Endometrial microvascular endothelial cells (primary cell): ENCODE measurements around the gene ANKRD40CL. TPM values are rescaled to one million over a fixed set of nuclear protein-coding genes. Genes with fewer than 3 reads are reported as not detected.
"Not testable (repeated sequence)": the region's sequence is repeated elsewhere in the genome, so short reads cannot be mapped to it uniquely, and the experiment has no call there.

Experiments
- in situ Hi-C: cut with HindIII; loops from 2 replicates; pipeline ENCODE4 v1.10.0; 2017; ENCODE audit warnings: low sequenced_read_pairs, low pct_unique_long_range_greater_than_20kb; ENCODE audit errors: inconsistent ontology term
- total RNA-seq: library from RNA; depleted of rRNA; stranded (reverse); fragments of >200 nt; gene quantifications from one replicate; pipeline ENCODE4 v1.2.3, GENCODE V29; 2015; ENCODE audit errors: inconsistent ontology term

The ANKRD40CL gene, protein sequence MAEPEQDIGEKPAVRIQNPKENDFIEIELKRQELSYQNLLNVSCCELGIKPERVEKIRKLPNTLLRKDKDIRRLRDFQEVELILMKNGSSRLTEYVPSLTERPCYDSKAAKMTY
- not detected for total RNA-seq

DNA sequence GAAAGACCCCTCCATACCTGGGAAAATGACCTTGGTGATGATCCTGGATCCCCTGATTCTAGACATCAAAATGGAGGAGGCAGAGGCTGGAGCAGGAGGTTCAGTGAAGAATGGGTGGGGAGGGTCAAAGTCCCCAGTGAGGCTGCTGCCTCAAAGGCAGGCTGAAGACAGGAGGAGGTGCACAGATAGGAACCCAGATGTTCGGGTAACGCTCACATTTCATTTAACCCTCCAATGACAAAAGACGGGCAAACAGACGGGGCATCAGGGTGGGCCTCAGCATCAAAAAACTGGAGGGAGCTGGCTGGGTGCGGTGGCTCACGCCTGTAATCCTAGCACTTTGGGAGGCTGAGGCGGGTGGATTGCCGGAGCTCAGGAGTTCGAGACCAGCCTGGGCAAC is at the start of gene ANKRD40CL:
Gene ANKRD40CL, minus strand, starts transcription at position 73 of the 400 bp plus-strand sequence. CDS start 605 bp downstream, outside the sequence.
- in situ Hi-C loops: no loop called here

DNA sequence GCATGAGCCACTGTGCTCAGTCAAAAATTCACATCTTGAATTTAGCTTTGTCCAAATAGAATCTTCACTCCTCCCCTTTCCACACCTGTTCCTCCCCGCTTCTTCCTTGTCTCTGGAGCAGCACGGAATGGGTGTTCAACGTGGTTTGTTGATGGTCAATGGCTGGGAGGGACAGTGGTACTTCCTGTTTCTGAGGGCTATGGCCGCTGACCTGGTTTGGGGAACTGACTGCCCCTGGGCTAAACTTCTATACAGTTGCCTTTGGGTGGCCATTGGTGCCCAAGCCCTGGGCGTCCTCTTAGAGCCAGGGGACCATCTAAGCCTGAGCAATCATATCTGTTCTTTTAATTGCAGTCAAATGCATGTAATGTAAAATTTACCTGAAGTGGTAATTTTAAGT is 49.0 kb upstream of the ANKRD40CL start:
- in situ Hi-C loops: no loop called here

DNA sequence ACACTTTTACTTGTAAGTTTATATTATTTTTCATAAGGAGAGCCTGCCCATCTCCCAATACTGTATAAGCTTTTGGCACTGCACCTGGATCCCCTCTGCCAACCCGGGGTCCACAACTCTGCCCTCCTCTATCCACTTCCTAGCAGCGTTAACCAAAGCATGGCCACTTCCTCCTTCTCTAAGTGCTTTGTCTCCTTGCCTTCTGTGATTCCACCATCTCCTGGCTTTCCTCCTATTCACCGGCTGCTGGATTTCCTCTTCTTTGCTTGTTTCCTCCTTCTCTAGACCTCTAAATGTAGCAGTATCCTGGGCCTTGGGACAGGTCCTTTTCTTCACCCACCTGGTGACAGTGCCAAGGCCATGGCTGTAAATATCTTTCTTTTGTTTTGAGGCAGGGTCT is 48.1 kb upstream of the ANKRD40CL start:
- in situ Hi-C loops: no loop called here

DNA sequence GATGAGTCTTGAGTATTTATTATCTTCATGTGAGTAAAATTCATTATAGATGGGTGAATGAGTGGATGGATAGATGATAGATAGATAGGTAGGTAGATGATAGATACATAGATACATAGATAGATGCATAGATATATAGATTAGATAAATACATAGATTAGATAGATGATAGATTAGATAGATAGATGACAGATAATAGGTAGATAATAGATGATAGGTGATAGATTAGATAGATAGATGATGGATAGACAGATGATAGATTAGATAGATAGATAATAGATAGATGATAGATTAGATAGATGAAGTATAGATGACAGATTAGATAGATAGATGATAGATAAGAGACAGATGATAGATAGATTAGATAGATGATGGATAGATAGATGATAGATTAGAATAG is 46.3 kb upstream of the ANKRD40CL start:
- in situ Hi-C loops: no loop called here

DNA sequence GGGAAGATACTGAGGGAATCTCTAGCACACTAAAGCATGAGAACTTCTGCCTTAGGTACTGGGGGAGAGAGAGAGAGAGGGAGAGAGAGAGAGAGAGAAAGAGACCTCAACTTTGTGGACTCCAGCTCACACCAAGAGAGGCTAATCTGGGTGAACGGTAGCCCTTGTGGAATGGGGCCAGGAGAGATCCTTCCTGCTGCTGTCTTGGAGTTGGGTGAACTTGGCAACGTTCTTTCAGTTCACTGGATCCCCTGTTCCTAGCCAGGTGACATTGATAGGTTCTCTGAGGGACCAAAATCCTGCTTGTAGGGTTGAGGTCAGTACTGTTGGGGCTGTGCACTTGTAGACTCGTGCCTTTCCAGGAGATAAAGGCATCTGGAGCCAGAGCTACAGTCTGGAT is 41.6 kb upstream of the ANKRD40CL start:
- in situ Hi-C loops: no loop called here

DNA sequence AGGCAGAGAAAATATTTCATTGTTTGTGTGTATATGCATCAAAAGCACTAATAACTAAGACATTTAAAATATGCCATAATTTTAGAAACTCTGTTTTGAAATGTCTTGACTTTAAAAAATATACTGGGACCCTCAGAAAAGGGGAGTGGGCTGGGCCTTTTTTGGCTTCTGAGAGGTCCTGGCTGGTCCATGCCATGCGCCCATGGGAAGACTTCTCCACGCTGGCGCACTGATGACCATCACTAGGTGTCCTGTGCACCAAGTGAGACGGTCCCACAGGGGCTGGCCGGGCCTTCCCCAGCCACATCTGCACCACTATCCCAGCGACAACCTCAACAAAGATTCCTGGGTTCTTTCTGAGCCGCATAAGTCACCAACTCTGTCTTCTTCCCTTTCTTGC is 41.1 kb upstream of the ANKRD40CL start:
- in situ Hi-C loops: no loop called here

DNA sequence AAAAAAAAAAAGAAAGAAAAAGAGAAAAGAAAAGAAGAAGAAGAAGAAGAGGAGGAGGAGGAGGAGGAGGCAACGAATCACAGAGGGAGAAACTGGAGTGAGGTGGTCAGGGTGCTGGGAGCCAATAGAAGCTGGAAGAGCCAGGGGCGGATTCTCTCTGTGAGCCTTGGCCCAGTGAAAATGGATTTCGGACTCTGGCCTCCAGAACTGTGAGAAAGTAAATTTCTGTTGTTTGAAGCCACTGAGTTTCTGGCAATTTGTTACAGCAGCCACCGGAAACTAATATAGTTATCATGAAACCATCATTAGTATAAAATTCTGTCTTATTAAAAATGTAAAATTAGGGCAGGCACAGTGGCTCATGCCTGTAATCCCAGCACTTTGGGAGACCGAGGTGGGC is 40.4 kb upstream of the ANKRD40CL start:
- in situ Hi-C loops: no loop called here

DNA sequence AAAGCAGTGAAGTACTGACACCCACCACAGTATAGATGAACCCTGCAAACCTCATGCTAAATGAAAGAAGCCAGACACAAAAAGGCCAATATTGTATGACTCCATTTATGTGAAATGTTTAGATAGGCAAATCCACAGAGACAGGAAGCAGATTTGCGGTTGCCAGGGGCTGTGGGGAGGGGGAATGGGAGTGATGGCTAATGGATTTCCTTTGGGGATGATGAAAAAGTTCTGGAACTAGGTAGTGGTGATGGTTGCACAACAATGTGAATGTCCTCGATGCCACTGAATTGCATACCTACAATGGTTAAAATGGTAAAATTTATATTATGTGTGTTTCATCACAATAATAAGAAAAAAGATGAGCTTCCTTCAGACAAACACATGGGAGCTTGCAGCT is 39.7 kb upstream of the ANKRD40CL start:
- in situ Hi-C loops: no loop called here

DNA sequence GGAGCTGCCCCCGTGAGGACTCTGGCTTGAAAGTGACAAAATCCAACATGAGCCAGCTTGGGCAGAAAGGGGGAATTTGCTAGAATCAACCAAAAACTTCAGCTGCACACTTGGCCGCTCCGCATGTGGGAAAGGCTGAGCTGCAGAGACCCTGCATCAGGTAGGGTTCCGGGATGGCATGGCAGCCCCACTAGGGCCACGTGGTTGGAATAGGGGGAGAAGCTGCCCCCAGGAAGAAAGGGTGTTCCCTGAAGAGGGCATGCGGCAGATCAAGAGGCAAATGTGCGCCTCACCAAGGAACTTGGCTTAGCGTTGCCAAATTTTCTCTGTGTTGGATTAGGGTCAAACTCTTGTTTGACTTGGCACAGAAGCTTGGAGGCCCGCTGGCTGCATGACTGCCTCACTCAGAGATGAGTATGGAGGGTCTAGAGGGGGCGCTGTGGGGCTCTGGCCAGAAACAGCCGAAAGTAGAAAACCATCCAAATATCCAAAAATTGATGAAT is 38.9 kb upstream of the ANKRD40CL start:
- in situ Hi-C loops: no loop called here

DNA sequence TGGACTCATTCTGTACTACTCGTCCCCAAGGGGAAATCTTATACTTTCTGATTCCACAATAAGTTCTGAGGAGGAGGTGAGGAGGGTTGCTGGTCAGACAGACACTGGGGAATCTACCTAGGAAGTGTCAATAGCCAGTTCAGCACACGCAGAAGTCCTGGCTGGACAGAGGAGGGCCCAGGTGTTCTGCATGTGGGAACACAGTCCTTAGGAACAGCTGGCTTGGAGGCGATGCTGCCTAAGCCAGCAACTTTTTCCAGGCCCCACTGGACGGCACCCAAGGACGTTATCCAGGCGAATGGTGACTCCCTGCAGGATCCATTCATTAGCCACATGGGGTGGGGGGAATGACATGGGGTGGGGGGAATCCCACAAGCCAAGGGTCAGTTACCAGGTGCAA is 38.2 kb upstream of the ANKRD40CL start:
- in situ Hi-C loops: no loop called here

DNA sequence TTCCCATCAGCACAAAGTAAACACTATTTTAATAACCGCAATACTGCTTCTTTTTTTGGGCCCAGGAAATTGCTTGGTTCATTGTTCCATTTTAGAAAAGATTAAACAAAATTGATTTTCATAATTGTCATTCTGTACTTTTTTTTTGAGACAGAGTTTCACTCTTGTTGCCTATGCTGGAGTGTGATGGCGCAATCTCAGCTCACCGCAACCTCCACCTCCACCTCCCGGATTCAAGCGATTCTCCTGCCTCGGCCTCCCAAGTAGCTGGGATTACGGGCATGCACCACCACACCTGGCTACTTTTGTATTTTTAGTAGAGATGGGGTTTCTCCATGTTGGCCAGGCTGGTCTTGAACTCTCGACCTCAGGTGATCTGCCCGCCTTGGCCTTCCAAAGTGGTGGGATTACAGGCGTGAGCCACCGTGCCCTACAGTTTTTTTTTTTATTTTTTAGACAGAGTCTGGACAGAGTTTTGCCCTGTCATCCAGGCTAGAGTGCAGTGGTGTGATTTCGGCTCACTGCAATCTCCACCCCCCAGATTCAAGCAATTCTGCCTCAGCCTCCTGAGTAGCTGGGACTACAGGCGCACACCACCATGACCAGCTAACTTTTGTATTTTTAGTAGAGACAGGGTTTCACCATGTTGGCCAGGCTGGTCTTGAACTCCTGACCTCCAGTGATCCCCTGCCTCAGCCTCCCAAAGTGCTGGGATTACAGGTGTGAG is 37.6 kb upstream of the ANKRD40CL start:
- in situ Hi-C loops: not testable (repeated sequence)

DNA sequence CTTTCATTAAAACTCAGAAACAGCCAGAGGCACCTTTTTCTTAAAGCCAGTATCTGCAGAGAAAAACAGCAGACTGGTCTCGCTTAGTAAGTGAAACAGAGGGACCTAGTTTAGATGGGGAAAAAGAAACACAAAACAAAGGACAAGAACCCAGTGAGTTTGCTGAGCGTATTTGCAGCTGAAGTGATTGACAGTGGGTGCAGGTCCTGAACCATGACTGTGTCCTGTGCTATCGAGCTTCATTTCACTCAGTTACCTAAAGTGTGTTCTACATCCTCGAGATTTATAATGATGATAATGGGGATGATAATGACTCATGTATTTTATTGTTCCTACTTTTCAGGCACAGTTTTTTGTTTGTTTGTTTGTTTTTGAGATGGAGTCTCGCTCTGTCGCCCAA is 36.4 kb upstream of the ANKRD40CL start:
- in situ Hi-C loops: no loop called here

DNA sequence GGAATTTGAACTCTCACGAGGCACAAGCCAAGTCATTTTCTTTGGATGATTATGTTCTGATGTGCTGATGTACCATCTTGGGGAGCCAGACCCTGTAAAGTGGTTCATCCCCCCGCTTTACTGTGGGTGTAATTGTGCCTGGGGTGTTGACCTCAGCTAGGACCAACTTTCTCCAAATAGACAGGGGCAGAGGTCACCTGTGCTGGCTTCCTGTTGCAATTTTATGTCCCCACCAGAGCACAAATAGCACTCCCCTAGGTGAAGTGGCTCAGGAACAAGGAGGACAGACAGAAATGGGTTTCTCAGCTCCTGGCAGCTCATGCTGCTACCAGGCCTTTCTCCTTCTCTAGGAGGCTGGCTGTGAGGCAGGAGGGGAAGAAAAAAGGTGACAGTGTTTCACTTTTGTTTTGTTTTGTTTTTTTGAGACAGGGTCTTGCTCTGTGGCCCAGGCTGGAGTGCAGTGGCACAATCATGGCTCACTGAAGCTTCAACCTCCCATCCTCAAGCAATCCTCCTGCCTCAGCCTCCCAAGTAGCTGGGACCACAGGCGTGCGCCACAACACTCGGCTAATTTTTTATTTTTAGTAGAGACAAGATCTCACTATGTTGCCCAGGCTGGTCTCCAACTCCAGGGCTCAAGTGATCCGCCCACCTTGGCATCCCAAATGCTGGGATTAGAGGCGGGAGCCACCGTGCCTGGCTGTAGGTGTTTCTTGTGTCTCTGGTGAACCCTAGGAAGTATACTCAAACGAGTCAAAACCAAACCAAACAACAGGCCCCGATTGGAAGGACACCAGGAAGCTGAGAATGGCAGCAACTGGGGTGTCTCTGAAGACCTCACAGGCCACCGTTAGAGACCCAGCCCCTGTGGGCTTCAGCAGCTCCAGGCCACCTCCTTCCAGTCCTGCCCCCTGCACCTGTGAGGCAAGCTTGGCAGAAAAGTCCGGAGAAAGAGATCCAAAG is 35.6 kb upstream of the ANKRD40CL start:
- in situ Hi-C loops: no loop called here

DNA sequence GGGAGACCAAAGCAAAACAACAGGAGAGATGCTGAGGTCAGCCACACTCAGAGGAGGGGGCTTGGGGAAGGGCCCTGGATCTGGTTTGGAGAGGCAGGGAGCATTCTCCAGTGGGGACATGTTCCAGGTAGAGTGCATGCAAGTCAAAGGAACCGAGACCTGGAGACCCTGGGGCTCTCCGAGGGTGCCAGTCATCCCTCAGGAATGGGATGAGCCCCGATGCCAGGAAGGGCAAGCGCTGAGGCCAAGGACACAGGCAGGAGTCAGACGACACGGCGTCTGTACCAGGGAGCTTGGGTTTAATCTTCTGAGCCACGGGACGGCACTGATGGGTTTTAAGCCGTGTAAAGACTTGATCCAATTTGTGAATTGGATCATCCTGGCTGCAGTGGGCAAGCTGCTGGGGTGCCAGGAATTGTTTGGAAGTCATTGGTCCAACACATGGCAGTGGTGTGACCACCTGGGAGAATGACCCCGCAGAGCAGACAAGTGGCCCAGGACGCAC is 32.9 kb upstream of the ANKRD40CL start:
- in situ Hi-C loops: no loop called here

DNA sequence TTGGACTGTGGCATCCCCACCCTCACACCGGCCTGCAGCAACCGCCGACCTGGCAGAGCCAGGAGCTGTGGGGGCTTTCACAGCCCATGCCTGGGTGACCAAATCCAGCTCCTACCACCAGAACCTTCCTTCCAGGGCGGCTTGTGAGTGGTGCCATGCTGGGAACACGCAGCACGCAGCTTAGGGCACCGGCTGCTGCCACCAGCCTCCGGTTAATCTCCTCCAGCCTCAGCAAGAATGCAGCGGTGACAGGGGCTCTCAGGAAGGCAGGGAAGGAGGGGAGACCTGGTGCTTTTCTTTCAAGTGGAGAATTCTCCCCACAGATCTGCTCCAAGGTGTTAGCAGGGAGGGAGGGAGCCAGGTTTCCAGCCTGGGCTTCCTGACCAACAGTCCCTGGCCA is 32.3 kb upstream of the ANKRD40CL start:
- in situ Hi-C loops: no loop called here

DNA sequence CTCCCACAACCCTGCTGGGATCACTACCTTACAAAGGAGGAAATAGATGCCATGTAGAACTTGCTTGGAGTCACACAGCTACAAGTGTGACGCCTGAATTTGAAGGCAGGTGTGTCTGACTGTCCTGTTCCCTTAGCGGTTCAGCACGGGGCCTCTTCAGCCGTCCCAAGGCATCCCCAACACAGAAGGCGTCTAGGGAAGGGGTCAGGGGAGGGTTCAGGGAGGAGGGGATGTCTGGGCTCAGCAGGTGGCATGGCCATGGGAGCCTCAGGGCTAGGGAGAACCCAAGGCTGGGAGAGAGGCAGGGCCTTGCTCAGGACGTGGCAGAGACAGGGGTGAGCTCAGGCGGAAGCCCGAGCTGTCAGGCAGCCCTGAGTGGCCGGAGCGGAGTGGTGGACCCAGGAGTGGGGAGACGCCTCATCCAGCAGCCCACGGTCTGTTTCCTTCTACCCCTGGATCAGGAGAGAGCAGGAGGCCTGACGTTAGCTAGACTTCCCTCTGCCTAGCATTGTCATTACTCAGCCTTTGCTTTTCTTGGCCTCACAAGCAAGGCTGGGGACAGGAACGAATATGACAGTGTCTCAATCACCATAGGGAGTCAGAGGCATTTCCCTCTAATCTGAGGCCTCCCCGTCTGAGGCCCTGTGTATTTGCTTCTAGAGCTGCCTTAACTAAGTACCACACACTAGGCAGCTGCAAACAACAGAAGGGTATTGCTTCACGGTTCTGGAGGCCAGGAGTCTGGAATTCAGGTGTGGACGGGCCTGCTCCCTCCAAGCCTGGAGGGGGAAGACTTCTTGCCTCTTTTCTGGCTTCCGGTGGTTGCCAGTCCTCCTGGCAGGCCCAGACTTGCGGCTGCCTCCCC is 31.3 kb upstream of the ANKRD40CL start:
- in situ Hi-C loops: no loop called here

DNA sequence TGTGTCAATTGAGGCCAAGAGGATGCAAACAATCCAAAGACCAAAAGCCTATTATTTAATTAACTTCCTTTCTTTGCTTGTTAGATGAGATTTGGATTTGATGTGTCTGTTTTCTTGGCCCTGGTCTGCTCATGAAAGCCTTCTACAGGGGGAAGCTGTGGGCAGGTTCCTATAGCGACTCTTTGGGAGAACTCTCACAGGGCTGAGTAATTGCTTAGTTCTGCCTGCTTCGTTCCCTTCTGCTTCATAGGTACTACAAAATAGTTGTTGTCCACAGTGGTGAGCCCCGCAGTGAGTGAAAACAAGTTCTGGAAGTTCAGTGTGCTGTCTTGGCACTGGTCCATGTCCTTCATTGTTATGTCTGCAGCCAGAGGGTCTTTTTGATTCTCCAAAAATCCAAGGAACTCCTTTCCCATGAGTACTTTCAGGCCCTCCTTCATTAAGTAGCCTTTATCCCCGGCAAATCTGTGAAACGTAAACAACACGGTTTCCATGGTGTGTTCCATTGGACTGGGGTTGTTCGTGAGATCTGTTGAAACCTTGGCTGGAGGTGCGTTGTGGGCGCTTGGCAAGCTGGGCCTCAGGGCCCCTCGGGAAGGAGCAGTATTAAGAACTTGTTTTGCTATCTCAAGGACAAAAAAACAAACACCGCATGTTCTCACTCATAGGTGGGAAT is 30.0 kb upstream of the ANKRD40CL start:
- in situ Hi-C loops: no loop called here

DNA sequence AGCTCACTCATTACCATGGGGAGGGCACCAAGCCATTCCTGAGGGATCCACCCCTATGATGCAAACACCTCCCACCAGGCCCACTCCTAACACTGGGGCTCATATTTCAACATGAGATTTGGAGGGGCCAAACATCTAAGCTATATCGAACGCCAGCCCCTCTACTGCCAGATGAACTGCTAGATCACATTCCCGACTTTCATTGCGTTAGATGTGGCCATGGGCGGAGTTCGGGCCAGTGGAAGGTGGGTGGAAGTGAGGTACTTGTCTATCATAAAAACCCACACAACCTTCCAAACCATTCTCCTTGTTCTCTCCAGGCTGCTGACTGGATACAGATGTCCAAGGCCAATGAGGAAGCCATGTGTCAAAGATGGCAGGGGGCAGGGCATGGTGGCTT is 27.0 kb upstream of the ANKRD40CL start:
- in situ Hi-C loops: no loop called here
